Lower leg skin (tissue), 3 donors: ENCODE measurements around the gene ADORA1.

Experiments used
- POLR2A ChIP-seq, 2 donors: fragments of 450-650 bp; IDR thresholded peaks; one replicate each; pipeline ENCODE4 v1.6.1; 2016 to 2017; ENCODE audit warnings: antibody characterized with exemption in 2 of 2, mild to moderate bottlenecking in 1 of 2, moderate library complexity in 1 of 2
- TF ChIP-seq, protein P1 (sequence below), 3 donors: fragments of 450-650 bp; IDR thresholded peaks; one replicate each; pipeline ENCODE4 v1.5.1; 2016; ENCODE audit warnings: antibody characterized with exemption in 3 of 3, mild to moderate bottlenecking in 3 of 3, moderate library complexity in 2 of 3

DNA sequence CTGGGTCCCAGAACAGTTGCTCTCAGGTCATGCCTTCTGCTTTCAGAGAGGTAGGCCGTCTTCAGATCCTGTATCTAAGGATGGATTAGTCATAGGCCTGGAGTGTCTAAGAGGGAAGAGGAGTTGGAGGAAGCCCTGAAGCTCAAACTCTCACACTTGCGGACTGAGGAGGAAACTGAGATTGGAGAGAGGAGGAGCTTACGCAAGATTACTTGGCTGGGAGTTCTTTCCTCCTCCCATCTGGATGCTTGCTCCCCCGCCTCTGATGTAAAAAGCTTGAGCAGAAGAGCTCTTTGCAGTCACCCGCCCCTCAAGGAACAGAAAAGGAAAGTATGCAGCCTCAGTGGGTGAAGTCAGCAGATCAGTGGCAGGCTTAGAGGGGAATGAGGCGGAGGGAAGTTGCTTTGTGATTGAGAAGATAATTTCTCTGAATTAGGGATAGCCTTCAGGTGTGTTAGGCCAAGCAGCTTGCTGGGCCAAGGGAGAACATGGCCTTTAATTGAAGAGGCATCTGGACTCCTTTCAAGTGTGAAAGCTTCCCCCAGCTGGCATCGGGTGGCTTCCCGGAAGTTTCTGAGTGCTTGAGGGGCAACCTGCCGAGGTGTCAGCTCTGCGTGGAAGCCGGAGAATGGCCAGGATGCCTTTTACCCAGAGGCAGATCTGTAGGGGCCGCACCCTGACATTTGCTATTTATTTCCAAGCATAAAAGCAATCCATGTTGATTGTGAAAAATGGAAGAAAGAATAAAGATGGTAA, 6.6 kb downstream of the ADORA1 start:
- TF ChIP-seq, protein P1, sequence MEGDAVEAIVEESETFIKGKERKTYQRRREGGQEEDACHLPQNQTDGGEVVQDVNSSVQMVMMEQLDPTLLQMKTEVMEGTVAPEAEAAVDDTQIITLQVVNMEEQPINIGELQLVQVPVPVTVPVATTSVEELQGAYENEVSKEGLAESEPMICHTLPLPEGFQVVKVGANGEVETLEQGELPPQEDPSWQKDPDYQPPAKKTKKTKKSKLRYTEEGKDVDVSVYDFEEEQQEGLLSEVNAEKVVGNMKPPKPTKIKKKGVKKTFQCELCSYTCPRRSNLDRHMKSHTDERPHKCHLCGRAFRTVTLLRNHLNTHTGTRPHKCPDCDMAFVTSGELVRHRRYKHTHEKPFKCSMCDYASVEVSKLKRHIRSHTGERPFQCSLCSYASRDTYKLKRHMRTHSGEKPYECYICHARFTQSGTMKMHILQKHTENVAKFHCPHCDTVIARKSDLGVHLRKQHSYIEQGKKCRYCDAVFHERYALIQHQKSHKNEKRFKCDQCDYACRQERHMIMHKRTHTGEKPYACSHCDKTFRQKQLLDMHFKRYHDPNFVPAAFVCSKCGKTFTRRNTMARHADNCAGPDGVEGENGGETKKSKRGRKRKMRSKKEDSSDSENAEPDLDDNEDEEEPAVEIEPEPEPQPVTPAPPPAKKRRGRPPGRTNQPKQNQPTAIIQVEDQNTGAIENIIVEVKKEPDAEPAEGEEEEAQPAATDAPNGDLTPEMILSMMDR (IDR thresholded peaks at IDR 0.05), result no peak
- no peak for TF ChIP-seq POLR2A (IDR thresholded peaks at IDR 0.05)
